TTC549 (cell line): Measurements from ENCODE around the gene PPP1R3F.
"Not testable (repeated sequence)": the region's sequence is repeated elsewhere in the genome, so short reads cannot be mapped to it uniquely, and the experiment has no call there.

Experiments
- FAIRE-seq: peaks from 2 replicates; lab custom pipeline; 2012; peaks lifted over from hg19 to GRCh38; lab: Jason Lieb, UNC

The PPP1R3F gene

GRCh38 chrX:49276671-49277534, 7.3 kb downstream of the PPP1R3F start:
- no peak for FAIRE-seq

GRCh38 chrX:49277535-49277830, 7.9 kb downstream of the PPP1R3F start:
- no peak for FAIRE-seq

GRCh38 chrX:49278081-49278480, 8.5 kb downstream of the PPP1R3F start:
- no peak for FAIRE-seq

- FAIRE-seq: no peak
These were observed 13.0 kb downstream of the PPP1R3F start for GRCh38 chrX:49282647-49283011.

- FAIRE-seq: no peak
These were observed 14.6 kb downstream of the PPP1R3F start for GRCh38 chrX:49284212-49284611.

- no peak for FAIRE-seq
These were observed 16.5 kb downstream of the PPP1R3F start for GRCh38 chrX:49286136-49286535.

GRCh38 chrX:49286581-49286980, 17.0 kb downstream of the PPP1R3F start:
- FAIRE-seq: no peak

- no peak for FAIRE-seq
These were observed 18.1 kb downstream of the PPP1R3F start for GRCh38 chrX:49287665-49288064.

GRCh38 chrX:49290215-49290614, 20.6 kb downstream of the PPP1R3F start:
- FAIRE-seq: no peak

- FAIRE-seq: no peak
These were observed 22.2 kb downstream of the PPP1R3F start for GRCh38 chrX:49291615-49292337.

- FAIRE-seq: no peak
These were observed 23.1 kb downstream of the PPP1R3F start for GRCh38 chrX:49292400-49293362.

- not testable (repeated sequence) for FAIRE-seq
These were observed 29.7 kb downstream of the PPP1R3F start for GRCh38 chrX:49299293-49299692.

- no peak for FAIRE-seq
These were observed 31.1 kb downstream of the PPP1R3F start for GRCh38 chrX:49300703-49301102.

GRCh38 chrX:49303346-49303745, 33.8 kb downstream of the PPP1R3F start, which contains the start of gene GAGE10:
Gene GAGE10 (plus strand): TSS chrX:49303646. CDS start chrX:49304860, 1,214 bp downstream.
- FAIRE-seq: no peak

- not testable (repeated sequence) for FAIRE-seq
These were observed 38.2 kb downstream of the PPP1R3F start for GRCh38 chrX:49307775-49308174.

GRCh38 chrX:49308604-49309269, 39.1 kb downstream of the PPP1R3F start:
- FAIRE-seq: no peak

- FAIRE-seq: no peak
These were observed 39.9 kb downstream of the PPP1R3F start for GRCh38 chrX:49309401-49309981.

- FAIRE-seq: no peak
These were observed 40.8 kb downstream of the PPP1R3F start for GRCh38 chrX:49310371-49310770.

GRCh38 chrX:49312176-49312575, 42.6 kb downstream of the PPP1R3F start:
- no peak for FAIRE-seq

GRCh38 chrX:49316085-49316484, 46.5 kb downstream of the PPP1R3F start:
- no peak for FAIRE-seq

- not testable (repeated sequence) for FAIRE-seq
These were observed 52.1 kb downstream of the PPP1R3F start, which contains the start of gene GAGE12J for GRCh38 chrX:49321737-49322136. Gene GAGE12J (plus strand): TSS chrX:49322037. CDS start chrX:49323194, 1,157 bp downstream.
